Calu3 (cell line): ENCODE results near the gene GREB1L. TPM values are rescaled to one million over a fixed set of nuclear protein-coding genes. Genes with fewer than 3 reads are reported as not detected.

Experiments
- BruUV-seq: library from RNA; stranded (reverse); fragments of 400-500 nt; replicated peaks from 2 replicates; lab custom pipeline; 2021; lab: Mats Ljungman, UMichigan
- CTCF ChIA-PET: fragments of 300-600 bp; sonication (Branson Sonifier 250); formaldehyde crosslinking; loops from one replicate; lab custom pipeline; 2022; ENCODE audit warnings: antibody characterized with exemption; lab: Charles Lee
- DNase-seq: peaks from one replicate; pipeline ENCODE4 v3.0.0; 2022
- H3K27ac Mint-ChIP-seq: one replicate; pipeline ENCODE4 v1.8.0; 2022; ENCODE audit warnings: mixed read lengths; ENCODE audit not compliant: unreplicated experiment
- H3K27me3 Mint-ChIP-seq: one replicate; pipeline ENCODE4 v1.8.0; 2022; ENCODE audit warnings: mixed read lengths; ENCODE audit not compliant: unreplicated experiment
- H3K36me3 Mint-ChIP-seq: one replicate; pipeline ENCODE4 v1.8.0; 2022; ENCODE audit warnings: mild to moderate bottlenecking, moderate library complexity, mixed read lengths; ENCODE audit not compliant: insufficient read depth, unreplicated experiment
- H3K4me1 Mint-ChIP-seq: one replicate; pipeline ENCODE4 v1.8.0; 2022; ENCODE audit warnings: mild to moderate bottlenecking, low read depth, mixed read lengths; ENCODE audit not compliant: unreplicated experiment
- H3K4me3 Mint-ChIP-seq: one replicate; pipeline ENCODE4 v1.8.0; 2022; ENCODE audit warnings: mild to moderate bottlenecking, low read depth, moderate library complexity, mixed read lengths; ENCODE audit not compliant: unreplicated experiment
- H3K9me3 Mint-ChIP-seq: one replicate; pipeline ENCODE4 v1.8.0; 2022; ENCODE audit warnings: low read depth, mixed read lengths; ENCODE audit not compliant: unreplicated experiment
- intact Hi-C: fragments of 100-400 bp; cut with micrococcal nuclease; formaldehyde crosslinking; loops from one replicate; pipeline ENCODE4 v1.10.0; 2022; ENCODE audit not compliant: unreplicated experiment
- total RNA-seq: library from RNA; stranded (reverse); gene quantifications from 2 replicates; pipeline ENCODE4 v1.2.3, GENCODE V29; 2022
- TF ChIP-seq, protein P1 (sequence below): fragments of 200-600 bp; IDR thresholded peaks from one replicate; pipeline ENCODE4 v1.8.0; 2022; ENCODE audit warnings: antibody characterized with exemption; ENCODE audit not compliant: unreplicated experiment

Gene GREB1L
- total RNA-seq, 1 experiment from 2014 or later, result 3.8 TPM

DNA sequence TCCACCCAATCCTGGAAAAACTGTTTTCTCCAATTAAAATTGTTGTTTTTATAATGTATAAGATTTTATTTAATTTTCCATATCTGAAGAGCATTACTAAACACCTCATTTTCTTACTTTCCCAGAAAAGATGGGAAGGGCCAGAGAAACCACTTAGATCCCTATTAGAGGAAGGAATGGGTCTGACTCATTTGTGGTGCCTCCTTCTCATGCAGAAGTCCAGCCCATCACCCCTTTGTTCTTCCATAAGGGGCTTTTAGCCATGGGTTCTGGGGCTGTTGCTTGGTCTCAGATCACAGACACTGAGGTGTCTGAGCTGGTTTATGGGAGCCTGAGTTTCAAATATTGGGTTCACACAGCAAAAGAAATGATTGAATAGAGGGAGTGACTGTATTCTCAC lies 206.3 kb downstream of the GREB1L start:
- no TSS peak for BruUV-seq
- Mint-ChIP-seq H3K9me3 (no peaks in the 10 kb centered on the region), H3K4me1 (peaks cover 8% of the 10 kb centered on the region), H3K36me3 (no peaks in the 10 kb centered on the region), H3K27ac (no peak overlapping the region), H3K27me3 (no peaks in the 10 kb centered on the region), H3K4me3 (no peak overlapping the region)
- intact Hi-C loops, result no loop called here
- DNase-seq, result no peak
- TF ChIP-seq, protein P1, sequence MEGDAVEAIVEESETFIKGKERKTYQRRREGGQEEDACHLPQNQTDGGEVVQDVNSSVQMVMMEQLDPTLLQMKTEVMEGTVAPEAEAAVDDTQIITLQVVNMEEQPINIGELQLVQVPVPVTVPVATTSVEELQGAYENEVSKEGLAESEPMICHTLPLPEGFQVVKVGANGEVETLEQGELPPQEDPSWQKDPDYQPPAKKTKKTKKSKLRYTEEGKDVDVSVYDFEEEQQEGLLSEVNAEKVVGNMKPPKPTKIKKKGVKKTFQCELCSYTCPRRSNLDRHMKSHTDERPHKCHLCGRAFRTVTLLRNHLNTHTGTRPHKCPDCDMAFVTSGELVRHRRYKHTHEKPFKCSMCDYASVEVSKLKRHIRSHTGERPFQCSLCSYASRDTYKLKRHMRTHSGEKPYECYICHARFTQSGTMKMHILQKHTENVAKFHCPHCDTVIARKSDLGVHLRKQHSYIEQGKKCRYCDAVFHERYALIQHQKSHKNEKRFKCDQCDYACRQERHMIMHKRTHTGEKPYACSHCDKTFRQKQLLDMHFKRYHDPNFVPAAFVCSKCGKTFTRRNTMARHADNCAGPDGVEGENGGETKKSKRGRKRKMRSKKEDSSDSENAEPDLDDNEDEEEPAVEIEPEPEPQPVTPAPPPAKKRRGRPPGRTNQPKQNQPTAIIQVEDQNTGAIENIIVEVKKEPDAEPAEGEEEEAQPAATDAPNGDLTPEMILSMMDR, result no peak
- CTCF ChIA-PET, result no interaction called here

DNA sequence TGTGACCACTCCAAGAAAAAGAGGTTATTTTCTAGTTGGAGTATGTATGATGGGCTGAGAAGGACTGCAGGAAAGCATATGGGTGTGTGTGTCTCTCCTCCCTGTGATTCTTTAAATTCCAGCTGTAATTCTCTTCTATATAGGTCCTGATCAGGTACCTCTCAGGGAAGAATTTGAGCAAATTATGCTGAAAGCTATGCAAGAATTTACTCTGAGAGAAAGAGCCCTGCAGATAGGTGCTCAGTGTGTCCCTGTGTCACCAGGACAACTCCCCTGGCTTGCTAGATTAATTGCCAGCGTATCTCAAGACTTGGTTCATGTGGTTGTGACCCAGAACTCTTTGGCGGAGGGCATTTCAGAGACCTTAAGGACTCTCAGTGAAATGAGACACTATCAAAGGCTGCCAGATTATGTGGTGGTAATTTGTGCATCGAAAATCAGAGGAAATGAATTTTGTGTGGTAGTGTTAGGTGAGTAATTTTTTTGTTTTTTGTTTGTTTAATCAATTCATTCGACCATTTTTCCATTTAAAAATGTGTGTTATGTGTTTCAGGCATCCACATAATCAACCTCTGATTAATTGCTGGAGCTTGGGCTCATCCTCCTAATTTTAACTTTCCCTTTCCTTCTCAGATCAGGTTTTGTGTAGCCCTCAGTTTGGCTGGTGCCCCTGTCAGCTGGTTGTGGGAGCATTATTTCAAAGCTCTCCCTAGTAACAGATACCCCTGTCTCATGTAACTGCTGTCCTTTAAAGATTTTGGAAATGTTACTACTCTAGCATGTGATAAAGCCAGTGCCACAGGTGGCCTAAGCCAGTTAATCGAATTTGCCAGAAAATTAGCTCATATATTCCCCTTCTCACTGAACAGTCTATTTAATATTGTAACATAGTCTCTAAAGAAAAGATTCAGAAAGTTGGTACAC lies 207.6 kb downstream of the GREB1L start:
- no peak for DNase-seq
- H3K4me1 Mint-ChIP-seq, result peaks cover 13% of the 10 kb centered on the region
- H3K27ac Mint-ChIP-seq, result no peak overlapping the region
- CTCF ChIA-PET, result interaction anchor here (0.6 to 0.7 kb wide), 2 partner anchors 82 to 136 kb away, joined by 3 read pairs; no protein-coding TSS in a partner anchor
- no peaks in the 10 kb centered on the region for H3K36me3 Mint-ChIP-seq
- intact Hi-C loops, result no loop called here
- H3K4me3 Mint-ChIP-seq, result no peak overlapping the region
- BruUV-seq, result no TSS peak
- TF ChIP-seq, protein P1, result no peak
- H3K9me3 Mint-ChIP-seq, result no peaks in the 10 kb centered on the region
- no peaks in the 10 kb centered on the region for H3K27me3 Mint-ChIP-seq

DNA sequence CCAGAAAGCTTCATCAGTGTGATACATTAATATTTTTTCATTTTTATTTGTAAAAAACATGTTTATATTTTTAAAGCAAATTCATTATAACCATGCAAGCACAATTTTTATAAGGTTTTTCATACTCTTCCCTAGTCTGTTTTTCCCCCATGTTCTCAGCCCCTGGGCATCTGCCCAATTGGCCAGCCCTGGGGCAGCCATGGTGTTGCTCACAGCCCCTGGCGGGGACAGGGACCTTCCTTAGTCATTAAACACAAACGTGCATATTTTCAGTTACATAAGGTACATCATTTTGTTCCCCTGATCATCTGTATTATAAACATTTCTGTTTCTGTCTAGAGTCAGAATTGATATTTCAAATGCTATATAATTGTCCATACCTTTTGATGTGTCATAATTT lies 208.5 kb downstream of the GREB1L start:
- no TSS peak for BruUV-seq
- TF ChIP-seq, protein P1, result no peak
- Mint-ChIP-seq H3K27ac (no peak overlapping the region), H3K4me1 (peaks cover 13% of the 10 kb centered on the region), H3K36me3 (no peaks in the 10 kb centered on the region), H3K27me3 (no peaks in the 10 kb centered on the region), H3K4me3 (no peak overlapping the region), H3K9me3 (no peaks in the 10 kb centered on the region)
- DNase-seq, result no peak
- CTCF ChIA-PET, result interaction anchor here (1.1 kb wide), 1 partner anchor 259 kb away, joined by 3 read pairs; no protein-coding TSS in a partner anchor
- intact Hi-C loops, result no loop called here

DNA sequence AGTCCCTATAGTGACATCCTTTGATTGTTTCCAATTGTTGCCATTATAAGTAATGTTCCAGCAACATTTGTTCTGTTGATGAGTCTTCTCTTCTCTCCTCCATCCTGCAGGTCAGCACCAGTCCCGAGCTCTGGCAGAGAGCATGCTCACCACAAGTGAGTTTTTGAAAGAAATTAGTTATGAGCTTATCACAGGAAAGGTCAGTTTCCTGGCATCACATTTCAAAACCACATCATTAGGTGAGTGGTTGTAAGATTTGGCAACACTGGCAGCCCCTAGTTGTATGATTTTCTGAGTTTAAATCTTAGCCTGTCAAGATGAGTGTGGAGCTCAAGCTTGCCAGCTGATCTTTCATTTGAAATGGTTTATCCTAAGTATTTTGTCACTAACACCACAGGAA lies 208.9 kb downstream of the GREB1L start:
- Mint-ChIP-seq H3K9me3 (no peaks in the 10 kb centered on the region), H3K27me3 (no peaks in the 10 kb centered on the region)
- CTCF ChIA-PET, result interaction anchor here (0.5 to 1.1 kb wide), 3 partner anchors 104 to 259 kb away, joined by 3 to 8 read pairs (median 4); partner anchors contain the start of gene SNRPD1

More for the DNA sequence above, 208.9 kb downstream of the GREB1L start:
- Mint-ChIP-seq H3K27ac (no peak overlapping the region), H3K36me3 (no peaks in the 10 kb centered on the region), H3K4me1 (peaks cover 13% of the 10 kb centered on the region), H3K4me3 (no peak overlapping the region)
- TF ChIP-seq, protein P1, result no peak
- intact Hi-C loops, result no loop called here
- no TSS peak for BruUV-seq
- no peak for DNase-seq
